Fibroblast of peridontal ligament (primary cell): Measurements from ENCODE around the gene TTLL11.

Experiments
- DNase-seq: peaks from one replicate; pipeline ENCODE4 v3.0.0-alpha.2; 2010; ENCODE audit errors: extremely low read depth

The TTLL11 gene

DNA sequence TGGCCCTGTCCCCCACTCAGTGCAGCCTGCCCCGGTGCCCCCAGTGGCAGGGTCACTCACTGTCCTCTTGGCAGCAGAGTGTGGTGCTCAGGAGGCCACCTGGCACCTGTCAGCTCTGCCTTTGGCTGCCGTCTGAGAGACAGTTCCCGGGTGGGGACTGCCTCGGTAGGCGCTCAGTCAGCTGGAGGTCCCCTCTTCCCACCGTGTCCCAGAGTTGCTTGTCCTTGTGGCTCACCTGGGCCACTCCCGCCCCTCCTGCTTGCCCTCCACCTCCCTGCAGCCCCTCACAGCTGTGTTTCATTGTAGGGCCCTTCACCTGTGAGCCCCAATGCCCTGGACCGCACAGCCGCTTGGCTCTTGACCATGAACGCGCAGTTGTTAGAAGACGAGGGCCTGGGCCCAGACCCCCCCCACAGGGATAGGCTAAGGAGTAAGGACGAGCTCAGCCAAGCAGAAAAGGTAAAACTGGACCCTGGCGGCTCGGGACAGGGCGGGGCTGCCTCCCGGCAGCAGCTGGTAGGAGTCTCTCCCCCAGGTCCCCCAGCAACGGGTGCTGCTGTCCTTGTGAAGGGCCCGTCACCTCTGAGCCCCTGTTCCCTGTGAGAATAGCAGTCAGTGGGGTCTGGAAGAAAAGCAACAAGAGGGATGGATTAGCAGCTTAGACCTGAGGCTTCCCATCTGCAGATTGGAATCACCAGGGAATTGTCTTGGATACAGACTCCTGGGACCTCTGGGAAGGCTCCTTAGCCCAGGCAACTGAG, 319.0 kb downstream of the TTLL11 start:
- DNase-seq: no peak

DNA sequence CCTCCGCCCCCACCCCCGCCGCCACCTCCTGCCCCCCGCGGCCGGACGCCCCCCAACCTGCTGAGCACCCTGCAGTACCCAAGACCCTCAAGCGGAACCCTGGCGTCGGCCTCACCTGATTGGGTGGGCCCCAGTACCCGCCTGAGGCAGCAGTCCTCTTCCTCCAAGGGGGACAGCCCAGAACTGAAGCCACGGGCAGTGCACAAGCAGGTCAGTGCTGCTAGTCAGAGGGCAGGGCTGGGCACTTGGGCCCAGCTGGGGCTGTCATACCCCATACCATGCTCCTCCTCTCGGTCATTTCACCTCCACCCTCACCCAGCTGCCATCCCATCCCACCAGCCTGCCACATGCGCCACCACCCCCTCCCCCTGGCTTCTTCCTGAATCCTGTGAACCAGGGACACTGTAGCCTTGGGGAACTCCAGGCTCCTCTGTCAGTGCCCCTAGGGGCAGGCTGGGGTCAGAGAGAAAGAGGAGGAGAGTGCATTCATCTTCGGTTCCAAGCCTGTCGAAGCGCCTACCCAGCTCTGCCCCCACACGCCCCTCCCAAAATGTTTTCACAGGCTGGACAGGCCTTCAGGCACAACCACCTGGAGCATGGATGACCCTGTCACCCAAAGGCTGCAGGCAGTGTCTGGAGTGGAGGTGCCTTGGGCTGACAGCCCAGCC, 319.7 kb downstream of the TTLL11 start:
- no peak for DNase-seq

DNA sequence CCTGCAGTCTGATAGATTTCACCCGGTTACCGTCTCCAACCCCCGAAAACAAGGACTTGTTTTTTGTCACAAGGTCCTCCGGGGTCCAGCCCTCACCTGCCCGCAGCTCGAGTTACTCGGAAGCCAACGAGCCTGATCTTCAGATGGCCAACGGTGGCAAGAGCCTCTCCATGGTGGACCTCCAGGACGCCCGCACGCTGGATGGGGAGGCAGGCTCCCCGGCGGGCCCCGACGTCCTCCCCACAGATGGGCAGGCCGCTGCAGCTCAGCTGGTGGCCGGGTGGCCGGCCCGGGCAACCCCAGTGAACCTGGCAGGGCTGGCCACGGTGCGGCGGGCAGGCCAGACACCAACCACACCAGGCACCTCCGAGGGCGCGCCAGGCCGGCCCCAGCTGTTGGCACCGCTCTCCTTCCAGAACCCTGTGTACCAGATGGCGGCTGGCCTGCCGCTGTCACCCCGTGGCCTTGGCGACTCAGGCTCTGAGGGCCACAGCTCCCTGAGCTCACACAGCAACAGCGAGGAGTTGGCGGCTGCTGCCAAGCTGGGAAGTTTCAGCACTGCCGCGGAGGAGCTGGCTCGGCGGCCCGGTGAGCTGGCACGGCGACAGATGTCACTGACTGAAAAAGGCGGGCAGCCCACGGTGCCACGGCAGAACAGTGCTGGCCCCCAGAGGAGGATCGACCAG, 320.4 kb downstream of the TTLL11 start:
- no peak for DNase-seq
